Thyroid gland (tissue), 4 donors: ENCODE measurements around the gene YPEL2. TPM values are rescaled to one million over a fixed set of nuclear protein-coding genes. Genes with fewer than 3 reads are reported as not detected.
A peak's percentile ranks its signal among the peaks of the same experiment; 100 is the strongest.

Source experiments
- DNase-seq, 2 donors: peaks; one replicate each; pipeline ENCODE4 v3.0.0-alpha.2; 2019
- H3K27ac ChIP-seq, 3 donors: fragments of 200-600 bp; sonication (generic); 1 replicate in 2 of 3; 2 replicates in 1 of 3; pipeline ENCODE4 v1.5.1; 2016 to 2019; ENCODE audit warnings: mild to moderate bottlenecking in 1 of 3, moderate library complexity in 1 of 3
- H3K27me3 ChIP-seq: fragments of 200-600 bp; sonication (generic); one replicate; pipeline ENCODE4 v1.5.1; 2019
- H3K36me3 ChIP-seq, 2 donors: fragments of 200-600 bp; sonication (generic); one replicate each; pipeline ENCODE4 v1.5.1; 2016 to 2019
- H3K4me1 ChIP-seq, 2 donors: fragments of 200-600 bp; sonication (generic); one replicate each; pipeline ENCODE4 v1.5.1; 2017 to 2019
- H3K4me3 ChIP-seq, 3 donors: fragments of 200-600 bp; sonication (generic); replicated peaks in 1 of 3; 1 replicate in 2 of 3; 2 replicates in 1 of 3; pipeline ENCODE4 v1.5.1; 2016; ENCODE audit warnings: mild to moderate bottlenecking in 1 of 3
- H3K9me3 ChIP-seq: fragments of 200-600 bp; sonication (generic); one replicate; pipeline ENCODE4 v1.5.1; 2017
- POLR2A ChIP-seq, 2 donors: fragments of 450-650 bp; IDR thresholded peaks; one replicate each; pipeline ENCODE4 v1.6.1; 2017; ENCODE audit warnings: antibody characterized with exemption in 2 of 2, mild to moderate bottlenecking in 2 of 2, moderate library complexity in 1 of 2
- WGBS, 2 donors: methylation state at CpG; one replicate each; pipeline ENCODE4 v1.1.5; 2017; 5-methylcytosine and 5-hydroxymethylcytosine counted together
- intact Hi-C: fragments of 100-400 bp; cut with DNase I; formaldehyde crosslinking; loops from one replicate; pipeline ENCODE4 v1.15.1; 2023
- total RNA-seq, 4 donors: library from RNA; depleted of rRNA; stranded (reverse); fragments of >200 nt; gene quantifications; one replicate each; pipeline ENCODE4 v1.2.3, GENCODE V29; 2016
- TF ChIP-seq, protein P1 (sequence below), 6 experiments: fragments of 200-600 bp in 3 of 6; fragments of 450-650 bp in 3 of 6; sonication (generic) in 3 of 6; IDR thresholded peaks; one replicate each; pipeline ENCODE4 v1.5.1; 2016 to 2019; ENCODE audit warnings: antibody characterized with exemption in 6 of 6, mild to moderate bottlenecking in 2 of 6, inconsistent platforms in 1 of 6, moderate library complexity in 1 of 6

The YPEL2 gene
- total RNA-seq, 4 donors from 2014 or later = 29.5 to 67.2 (median 39.9) TPM

DNA sequence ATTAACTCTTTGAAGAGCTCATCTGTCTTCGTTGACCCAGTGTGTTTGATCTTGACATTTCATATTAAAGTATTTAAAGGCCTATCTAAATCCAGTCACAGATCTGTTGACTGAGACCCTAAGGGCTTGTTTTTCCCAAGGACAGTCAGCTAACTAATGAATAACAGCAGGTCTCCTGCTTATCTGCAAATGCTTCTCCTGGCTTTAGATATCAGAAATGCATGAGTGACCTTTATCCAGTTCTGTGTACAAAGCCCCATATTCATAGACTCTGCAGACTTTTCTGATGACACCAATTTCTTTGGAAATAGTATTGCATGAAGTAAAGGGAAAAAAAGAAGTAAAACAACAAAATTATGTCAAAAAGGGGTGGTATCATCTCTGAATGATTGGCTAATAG lies 70.3 kb downstream of the YPEL2 start:
- 54 to 67% methylated on average over 1 of the region's 1 CpG for WGBS, 2 donors
- Histone ChIP-seq H3K4me3 (no peak overlapping the region), H3K36me3 (peaks cover 10 to 12% of the 10 kb centered on the region in 2 donors), H3K9me3 (no peaks in the 10 kb centered on the region), H3K4me1 (peaks cover 24 to 35% of the 10 kb centered on the region in 2 donors), H3K27ac (peak overlapping the region in 1 of 3 donors; percentile 41), H3K27me3 (no peaks in the 10 kb centered on the region)
- TF ChIP-seq, protein P1, sequence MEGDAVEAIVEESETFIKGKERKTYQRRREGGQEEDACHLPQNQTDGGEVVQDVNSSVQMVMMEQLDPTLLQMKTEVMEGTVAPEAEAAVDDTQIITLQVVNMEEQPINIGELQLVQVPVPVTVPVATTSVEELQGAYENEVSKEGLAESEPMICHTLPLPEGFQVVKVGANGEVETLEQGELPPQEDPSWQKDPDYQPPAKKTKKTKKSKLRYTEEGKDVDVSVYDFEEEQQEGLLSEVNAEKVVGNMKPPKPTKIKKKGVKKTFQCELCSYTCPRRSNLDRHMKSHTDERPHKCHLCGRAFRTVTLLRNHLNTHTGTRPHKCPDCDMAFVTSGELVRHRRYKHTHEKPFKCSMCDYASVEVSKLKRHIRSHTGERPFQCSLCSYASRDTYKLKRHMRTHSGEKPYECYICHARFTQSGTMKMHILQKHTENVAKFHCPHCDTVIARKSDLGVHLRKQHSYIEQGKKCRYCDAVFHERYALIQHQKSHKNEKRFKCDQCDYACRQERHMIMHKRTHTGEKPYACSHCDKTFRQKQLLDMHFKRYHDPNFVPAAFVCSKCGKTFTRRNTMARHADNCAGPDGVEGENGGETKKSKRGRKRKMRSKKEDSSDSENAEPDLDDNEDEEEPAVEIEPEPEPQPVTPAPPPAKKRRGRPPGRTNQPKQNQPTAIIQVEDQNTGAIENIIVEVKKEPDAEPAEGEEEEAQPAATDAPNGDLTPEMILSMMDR (IDR thresholded peaks at IDR 0.05) = no peak
- TF ChIP-seq POLR2A (IDR thresholded peaks at IDR 0.05) = no peak
- DNase-seq = no peak
- intact Hi-C loops = no loop called here

DNA sequence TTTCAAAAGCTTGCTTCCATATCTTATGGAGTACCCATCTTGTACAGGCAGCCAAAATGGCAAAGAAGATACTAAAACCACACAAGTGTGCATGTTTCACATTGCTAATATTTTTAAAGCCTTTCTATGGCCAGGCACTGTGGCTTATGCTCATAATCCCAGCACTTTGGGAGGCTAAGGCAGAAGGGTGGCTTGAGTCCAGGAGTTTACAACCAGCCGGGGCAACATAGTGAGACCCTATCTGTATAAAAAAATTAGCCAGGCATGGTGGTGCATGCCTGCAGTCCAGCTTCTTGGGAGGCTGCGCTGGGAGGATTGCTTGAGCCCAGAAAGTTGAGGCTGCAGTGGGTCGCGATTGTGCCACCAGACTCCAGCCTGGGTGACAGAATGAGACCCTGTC lies 71.3 kb downstream of the YPEL2 start:
- peaks cover under 1 to 3% of the 10 kb centered on the region in 2 donors for H3K36me3 ChIP-seq
- no peak for TF ChIP-seq POLR2A (IDR thresholded peaks at IDR 0.05)
- TF ChIP-seq, protein P1 (IDR thresholded peaks at IDR 0.05) = no peak
- no peaks in the 10 kb centered on the region for H3K9me3 ChIP-seq
- 97% methylated on average over 4 of the region's 4 CpGs for WGBS, 2 donors
- H3K27ac ChIP-seq = peak overlapping the region in 1 of 3 donors; percentile 27
- no peak overlapping the region for H3K4me3 ChIP-seq
- no peak for DNase-seq
- peaks cover 32 to 45% of the 10 kb centered on the region in 2 donors for H3K4me1 ChIP-seq
- H3K27me3 ChIP-seq = no peaks in the 10 kb centered on the region
- intact Hi-C loops = no loop called here

DNA sequence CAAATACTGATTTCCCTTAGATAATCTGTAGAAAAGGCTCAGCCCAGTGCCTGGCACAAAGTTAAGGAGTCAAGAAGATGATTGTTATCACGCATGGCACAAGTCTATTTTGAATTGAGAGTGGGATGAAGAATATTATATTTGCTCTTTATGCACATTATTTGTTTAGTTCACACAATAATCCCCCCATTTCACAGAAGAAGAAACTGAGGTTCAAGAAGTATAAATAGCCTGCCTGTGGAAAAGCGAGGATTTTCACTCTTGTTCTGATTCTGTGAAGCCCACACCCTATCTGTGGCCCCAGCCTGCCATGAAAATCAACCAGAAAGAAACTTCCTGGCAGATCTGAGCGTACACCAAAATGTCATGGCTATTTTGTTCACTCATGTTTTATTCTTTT lies 73.0 kb downstream of the YPEL2 start:
- Histone ChIP-seq H3K36me3 (no peaks in the 10 kb centered on the region), H3K9me3 (no peaks in the 10 kb centered on the region), H3K27me3 (no peaks in the 10 kb centered on the region), H3K4me1 (peaks cover 36 to 46% of the 10 kb centered on the region in 2 donors), H3K4me3 (no peak overlapping the region), H3K27ac (peak overlapping the region in 2 of 3 donors; percentile 27 to 39)
- no peak for DNase-seq
- WGBS, 2 donors = 83 to 93% methylated on average over 3 of the region's 3 CpGs
- TF ChIP-seq POLR2A (IDR thresholded peaks at IDR 0.05) = no peak
- TF ChIP-seq, protein P1 (IDR thresholded peaks at IDR 0.05) = no peak
- intact Hi-C loops = no loop called here

DNA sequence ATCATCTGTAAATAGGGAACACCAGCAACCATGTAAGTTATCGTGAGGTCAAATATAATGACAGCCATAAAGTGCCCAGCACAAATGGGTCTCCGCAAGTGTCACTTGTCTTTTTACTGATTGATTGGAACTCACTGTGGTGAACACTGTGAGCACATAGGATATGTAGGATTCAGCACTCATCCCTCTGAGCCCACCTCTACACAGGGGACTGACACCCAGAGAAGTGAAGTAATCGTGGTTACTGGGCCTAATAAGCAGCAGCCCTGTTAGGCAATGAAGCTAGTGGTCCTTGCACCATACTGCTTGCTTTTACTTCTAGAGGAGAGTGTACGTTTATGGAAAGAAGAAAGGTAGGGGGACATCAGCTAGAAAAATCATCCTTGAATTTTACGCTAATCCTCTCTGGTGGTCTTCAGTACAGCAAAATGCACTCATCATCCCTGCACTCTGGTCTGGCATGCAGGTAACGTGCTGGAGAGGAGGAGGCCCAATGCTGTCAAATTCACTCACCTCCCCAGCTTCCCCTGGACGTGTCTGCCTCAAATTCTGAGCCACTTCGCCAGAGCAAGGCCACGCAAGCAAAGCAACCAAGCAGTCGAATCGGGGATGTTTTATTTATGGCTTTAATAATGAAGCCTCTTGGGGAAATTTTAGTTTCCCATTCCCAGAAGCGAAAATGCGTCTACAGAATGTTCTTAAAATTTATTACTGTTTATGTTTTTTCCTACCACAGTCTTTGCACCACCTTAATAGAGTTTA lies 74.7 kb downstream of the YPEL2 start:
- 71 to 73% methylated on average over 13 of the region's 13 CpGs for WGBS, 2 donors
- intact Hi-C loops = no loop called here
- Histone ChIP-seq H3K9me3 (no peaks in the 10 kb centered on the region), H3K27ac (peak overlapping the region; percentile 65 to 85 (median 77)), H3K4me3 (no peak overlapping the region), H3K4me1 (peaks cover 36 to 40% of the 10 kb centered on the region in 2 donors), H3K27me3 (no peaks in the 10 kb centered on the region), H3K36me3 (no peaks in the 10 kb centered on the region)
- no peak for DNase-seq
- TF ChIP-seq, protein P1 (IDR thresholded peaks at IDR 0.05) = no peak
- TF ChIP-seq POLR2A (IDR thresholded peaks at IDR 0.05) = no peak

DNA sequence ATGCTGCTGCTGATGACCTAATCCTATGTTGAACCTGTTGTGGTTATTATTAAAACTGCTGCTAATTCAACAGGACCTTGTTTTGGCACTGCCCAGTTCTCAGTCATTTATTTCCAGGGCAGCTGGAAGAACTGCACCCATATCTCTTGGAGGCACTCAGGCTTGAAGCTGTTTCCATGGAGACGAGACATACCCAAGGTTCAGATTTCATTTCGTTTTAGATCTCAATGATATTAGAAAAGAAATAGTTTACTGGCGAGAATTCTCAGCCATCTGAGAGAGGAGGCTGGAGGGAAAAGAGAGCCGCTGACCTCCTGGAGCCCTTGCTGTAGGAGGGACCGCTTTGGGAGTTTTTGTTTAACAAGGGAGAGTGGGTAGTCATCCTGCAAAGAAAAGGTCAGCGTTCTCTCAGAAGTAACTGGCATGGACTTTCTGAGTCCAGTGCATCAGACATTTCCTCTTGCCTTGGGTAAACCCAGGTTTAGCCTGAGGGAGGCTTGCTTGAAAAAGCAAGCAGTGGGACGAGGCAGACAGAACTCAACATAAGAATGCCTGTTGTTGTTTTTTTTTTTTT lies 75.4 kb downstream of the YPEL2 start:
- H3K4me1 ChIP-seq = peaks cover 30 to 33% of the 10 kb centered on the region in 2 donors
- peak; percentile 75 to 77 for DNase-seq
- TF ChIP-seq POLR2A (IDR thresholded peaks at IDR 0.05) = peak in 1 of 2 donors; percentile 19
- TF ChIP-seq, protein P1 (IDR thresholded peaks at IDR 0.05) = peak in 1 of 6 experiments; percentile 7
- H3K9me3 ChIP-seq = no peaks in the 10 kb centered on the region
- no peak overlapping the region for H3K4me3 ChIP-seq
- no peaks in the 10 kb centered on the region for H3K27me3 ChIP-seq
- intact Hi-C loops = no loop called here
- H3K36me3 ChIP-seq = no peaks in the 10 kb centered on the region
- peak overlapping the region; percentile 65 to 85 (median 77) for H3K27ac ChIP-seq
- 19 to 25% methylated on average over 7 of the region's 7 CpGs for WGBS, 2 donors
